LNCaP clone FGC (cell line): ENCODE results near the gene RUFY3.

ENCODE experiments used
- DNase-seq: peaks from one replicate; pipeline ENCODE4 v3.0.0-alpha.2; 2011; ENCODE audit warnings: low read depth
- H3K4me3 ChIP-seq: 2 replicates; pipeline ENCODE4 v1.5.1; 2011; ENCODE audit warnings: mild to moderate bottlenecking, low read depth, low read length, control low read depth
- TF ChIP-seq, protein P1 (sequence below): IDR thresholded peaks from 2 replicates; pipeline ENCODE4 v1.5.1; 2012; ENCODE audit warnings: mild to moderate bottlenecking; ENCODE audit not compliant: control insufficient read depth, insufficient read depth; ENCODE audit errors: extremely low read depth

RUFY3 gene

DNA sequence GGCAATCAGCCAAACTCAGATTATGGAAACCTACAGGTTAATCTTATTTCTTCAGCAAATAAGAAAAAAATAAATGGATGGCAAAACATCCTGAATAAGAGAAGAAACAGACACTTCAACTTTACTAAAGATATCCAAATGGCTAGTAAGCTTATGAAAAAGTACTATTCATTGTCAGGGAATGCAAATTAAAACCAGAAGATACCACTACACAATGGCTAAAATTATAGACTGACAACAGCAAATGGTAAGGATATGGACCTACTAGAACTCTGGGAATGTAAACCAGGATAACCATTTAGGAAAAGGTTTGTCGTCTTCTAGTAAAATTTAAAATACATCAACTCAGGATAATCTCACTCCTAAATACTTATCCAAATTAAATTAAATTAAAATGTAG is 93.6 kb downstream of the RUFY3 start:
- TF ChIP-seq, protein P1, sequence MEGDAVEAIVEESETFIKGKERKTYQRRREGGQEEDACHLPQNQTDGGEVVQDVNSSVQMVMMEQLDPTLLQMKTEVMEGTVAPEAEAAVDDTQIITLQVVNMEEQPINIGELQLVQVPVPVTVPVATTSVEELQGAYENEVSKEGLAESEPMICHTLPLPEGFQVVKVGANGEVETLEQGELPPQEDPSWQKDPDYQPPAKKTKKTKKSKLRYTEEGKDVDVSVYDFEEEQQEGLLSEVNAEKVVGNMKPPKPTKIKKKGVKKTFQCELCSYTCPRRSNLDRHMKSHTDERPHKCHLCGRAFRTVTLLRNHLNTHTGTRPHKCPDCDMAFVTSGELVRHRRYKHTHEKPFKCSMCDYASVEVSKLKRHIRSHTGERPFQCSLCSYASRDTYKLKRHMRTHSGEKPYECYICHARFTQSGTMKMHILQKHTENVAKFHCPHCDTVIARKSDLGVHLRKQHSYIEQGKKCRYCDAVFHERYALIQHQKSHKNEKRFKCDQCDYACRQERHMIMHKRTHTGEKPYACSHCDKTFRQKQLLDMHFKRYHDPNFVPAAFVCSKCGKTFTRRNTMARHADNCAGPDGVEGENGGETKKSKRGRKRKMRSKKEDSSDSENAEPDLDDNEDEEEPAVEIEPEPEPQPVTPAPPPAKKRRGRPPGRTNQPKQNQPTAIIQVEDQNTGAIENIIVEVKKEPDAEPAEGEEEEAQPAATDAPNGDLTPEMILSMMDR, result no peak
- no peak for DNase-seq
- H3K4me3 ChIP-seq, result no peak overlapping the region

DNA sequence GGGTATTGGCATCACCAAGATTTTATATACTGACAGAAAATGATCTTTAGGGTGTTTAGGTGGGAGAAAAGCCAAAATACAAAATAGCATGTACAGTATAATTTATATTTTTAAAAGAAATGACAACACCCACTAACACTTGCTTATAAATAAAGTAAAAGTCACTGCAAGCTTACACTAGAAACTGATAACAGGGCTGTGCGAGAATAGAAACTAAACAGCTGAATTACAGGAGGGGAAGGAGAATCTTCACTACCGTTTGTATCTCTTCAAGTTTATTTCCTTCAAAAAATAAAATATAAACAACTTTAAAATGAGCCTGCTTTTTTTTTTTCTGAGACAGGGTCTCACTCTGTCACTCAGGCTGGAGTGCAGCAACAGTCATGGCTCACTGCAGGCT is 95.1 kb downstream of the RUFY3 start:
- H3K4me3 ChIP-seq, result no peak overlapping the region
- DNase-seq, result no peak
- TF ChIP-seq, protein P1, result no peak

DNA sequence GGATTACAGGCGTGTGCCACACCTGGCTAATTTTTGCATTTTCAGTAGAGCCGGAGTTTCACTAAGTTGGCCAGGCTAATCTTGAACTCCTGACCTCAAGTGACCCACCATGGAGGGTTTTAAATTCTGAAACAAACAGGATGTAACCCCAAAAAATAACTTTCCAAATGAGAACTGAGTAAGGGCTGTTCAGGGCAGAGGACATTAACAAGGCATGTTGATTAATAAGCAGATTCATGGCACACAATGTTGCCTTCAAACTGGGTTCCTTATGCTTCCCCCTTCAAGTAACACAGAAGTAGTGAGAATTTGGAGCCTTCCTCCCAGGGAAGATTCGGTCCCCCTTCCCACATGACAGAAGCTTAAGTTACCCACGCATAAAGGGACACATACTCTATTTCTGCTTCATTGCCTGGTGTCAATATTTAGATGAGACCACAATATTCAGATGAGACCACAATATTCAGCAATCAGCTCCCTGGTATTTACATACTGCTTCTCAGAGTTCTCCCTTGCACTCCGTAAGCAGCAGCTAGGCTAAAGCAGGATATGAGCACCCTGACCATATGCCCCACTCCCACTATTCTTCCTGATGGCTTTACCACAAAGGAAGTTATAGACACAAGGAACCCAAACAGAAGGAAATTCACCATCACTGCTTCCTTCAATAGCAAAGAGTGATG is 96.5 kb downstream of the RUFY3 start:
- no peak overlapping the region for H3K4me3 ChIP-seq
- TF ChIP-seq, protein P1, result no peak
- DNase-seq, result no peak

DNA sequence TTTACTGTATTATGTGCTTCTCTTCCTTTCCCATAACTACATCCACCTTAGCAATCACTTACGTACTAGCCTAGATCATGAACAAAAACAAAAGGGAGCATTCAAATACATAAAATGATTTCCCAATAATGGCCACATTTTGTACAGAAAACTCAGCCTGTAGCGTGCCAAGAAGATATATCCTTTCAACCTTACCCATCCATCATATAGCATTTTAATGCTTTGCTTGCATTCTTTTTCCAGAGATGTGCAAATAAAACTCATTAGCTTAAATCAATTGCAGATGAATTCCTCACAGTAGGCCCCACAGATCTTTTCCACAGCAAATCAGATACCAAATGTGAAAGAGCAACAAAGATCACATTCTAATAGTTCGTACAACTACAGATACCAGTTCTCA is 97.2 kb downstream of the RUFY3 start:
- no peak overlapping the region for H3K4me3 ChIP-seq
- TF ChIP-seq, protein P1, result no peak
- no peak for DNase-seq

DNA sequence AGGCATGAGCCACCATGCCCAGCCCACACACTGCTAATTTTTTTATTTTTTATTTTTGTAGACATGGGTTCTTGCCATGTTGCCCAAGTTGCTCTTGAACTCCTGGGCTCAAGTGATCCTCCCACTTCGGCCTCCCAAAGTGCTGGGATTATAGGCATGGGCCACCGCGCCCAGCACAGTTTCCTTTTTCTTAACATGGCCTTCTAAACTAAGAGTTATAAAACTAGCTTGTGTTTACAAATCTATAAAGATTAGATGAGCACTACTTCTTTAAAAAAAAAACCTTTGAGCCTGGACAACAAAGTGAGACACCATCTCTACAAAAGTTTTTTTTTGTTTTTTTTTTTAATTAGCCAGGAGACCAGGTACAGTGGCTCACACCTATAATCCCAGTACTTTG is 107.3 kb downstream of the RUFY3 start:
- TF ChIP-seq, protein P1, result no peak
- DNase-seq, result no peak
- no peak overlapping the region for H3K4me3 ChIP-seq

DNA sequence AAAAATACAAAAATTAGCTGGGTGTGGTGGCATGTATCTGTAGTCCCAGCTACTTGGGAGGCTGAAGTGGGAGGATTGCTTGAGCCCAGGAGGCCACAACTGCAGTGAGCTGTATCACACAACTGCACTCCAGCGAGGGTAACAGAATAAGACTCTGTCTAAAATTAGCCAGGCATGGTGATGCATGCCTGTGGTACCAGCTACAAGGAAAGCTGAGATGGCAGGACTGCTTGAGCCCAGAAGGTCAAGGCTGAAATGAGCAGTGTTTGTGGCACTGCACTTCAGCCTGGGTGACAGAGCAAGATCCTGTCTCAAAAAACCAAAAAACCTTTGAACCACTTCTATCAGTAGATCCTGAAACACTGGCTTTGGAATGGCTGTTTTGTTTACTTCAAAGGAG is 107.7 kb downstream of the RUFY3 start:
- no peak for DNase-seq
- H3K4me3 ChIP-seq, result no peak overlapping the region
- TF ChIP-seq, protein P1, result no peak

DNA sequence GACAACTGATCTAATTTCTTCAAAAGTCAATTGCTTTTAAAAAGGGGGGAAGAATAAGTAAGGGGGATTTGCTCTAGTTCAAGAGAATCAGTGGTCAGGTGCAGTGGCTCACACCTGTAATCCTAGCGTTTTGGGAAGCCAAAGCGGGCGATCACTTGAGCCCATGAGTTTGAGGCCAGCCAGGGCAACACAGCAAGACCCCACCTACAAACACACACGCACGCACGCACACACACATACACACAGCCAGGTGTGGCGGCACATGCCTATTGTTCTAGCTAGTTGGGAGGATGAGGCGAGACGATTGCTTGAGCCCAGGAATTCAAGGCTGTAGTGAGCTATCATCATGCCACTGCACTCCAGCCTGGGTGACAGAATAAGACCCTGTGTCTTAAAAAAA is 108.3 kb downstream of the RUFY3 start:
- TF ChIP-seq, protein P1, result no peak
- H3K4me3 ChIP-seq, result no peak overlapping the region
- DNase-seq, result no peak
